OCI-LY3 (cell line): Measurements from ENCODE around the gene MUC12.

ENCODE experiments used
- CTCF ChIP-seq: fragments of 200-600, 300-600 bp; sonication (generic); IDR thresholded peaks from 2 replicates; pipeline ENCODE4 v1.5.1; 2014; ENCODE audit warnings: antibody characterized with exemption, low read length, low read depth
- EZH2phosphoT487 ChIP-seq: fragments of 200-600 bp; shearing (Covaris generic); IDR thresholded peaks from 2 replicates; pipeline ENCODE4 v1.6.1; 2018; ENCODE audit warnings: antibody characterized with exemption, mixed run types, low read depth

GRCh38 chr7:101012931-101013330, 43.6 kb downstream of the MUC12 start:
- TF ChIP-seq CTCF (no peak), EZH2phosphoT487 (no peak)
